ENCODE measurements around the gene ATF7.
"Not testable (repeated sequence)": the region's sequence is repeated elsewhere in the genome, so short reads cannot be mapped to it uniquely, and the experiment has no call there.

The ATF7 gene

DNA sequence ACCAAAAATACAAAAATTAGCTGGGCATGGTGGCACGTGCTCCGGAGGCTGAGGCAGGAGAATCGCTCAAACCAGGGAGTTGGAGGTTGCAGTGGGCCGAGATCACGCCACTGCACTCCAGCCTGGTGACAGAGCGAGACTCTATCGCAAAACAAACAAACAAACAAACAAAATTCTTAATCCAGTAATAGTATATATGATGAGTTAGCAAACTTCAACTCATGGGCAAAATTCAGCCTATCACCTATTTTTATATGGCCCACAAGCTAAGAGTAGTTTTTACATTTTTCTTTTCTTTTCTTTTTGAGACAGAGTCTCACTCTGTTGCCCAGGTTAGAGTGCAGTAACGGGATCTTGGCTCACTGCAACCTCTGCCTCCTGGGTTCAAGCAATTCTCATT lies 14.9 kb downstream of the ATF7 start:
- no peak for DNase-seq (ENCODE audit: low read depth)
- TF ChIP-seq, protein P1, sequence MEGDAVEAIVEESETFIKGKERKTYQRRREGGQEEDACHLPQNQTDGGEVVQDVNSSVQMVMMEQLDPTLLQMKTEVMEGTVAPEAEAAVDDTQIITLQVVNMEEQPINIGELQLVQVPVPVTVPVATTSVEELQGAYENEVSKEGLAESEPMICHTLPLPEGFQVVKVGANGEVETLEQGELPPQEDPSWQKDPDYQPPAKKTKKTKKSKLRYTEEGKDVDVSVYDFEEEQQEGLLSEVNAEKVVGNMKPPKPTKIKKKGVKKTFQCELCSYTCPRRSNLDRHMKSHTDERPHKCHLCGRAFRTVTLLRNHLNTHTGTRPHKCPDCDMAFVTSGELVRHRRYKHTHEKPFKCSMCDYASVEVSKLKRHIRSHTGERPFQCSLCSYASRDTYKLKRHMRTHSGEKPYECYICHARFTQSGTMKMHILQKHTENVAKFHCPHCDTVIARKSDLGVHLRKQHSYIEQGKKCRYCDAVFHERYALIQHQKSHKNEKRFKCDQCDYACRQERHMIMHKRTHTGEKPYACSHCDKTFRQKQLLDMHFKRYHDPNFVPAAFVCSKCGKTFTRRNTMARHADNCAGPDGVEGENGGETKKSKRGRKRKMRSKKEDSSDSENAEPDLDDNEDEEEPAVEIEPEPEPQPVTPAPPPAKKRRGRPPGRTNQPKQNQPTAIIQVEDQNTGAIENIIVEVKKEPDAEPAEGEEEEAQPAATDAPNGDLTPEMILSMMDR (IDR thresholded peaks at IDR 0.05; ENCODE audit: insufficient read depth, low read depth, low read length, missing control alignments), result no peak

DNA sequence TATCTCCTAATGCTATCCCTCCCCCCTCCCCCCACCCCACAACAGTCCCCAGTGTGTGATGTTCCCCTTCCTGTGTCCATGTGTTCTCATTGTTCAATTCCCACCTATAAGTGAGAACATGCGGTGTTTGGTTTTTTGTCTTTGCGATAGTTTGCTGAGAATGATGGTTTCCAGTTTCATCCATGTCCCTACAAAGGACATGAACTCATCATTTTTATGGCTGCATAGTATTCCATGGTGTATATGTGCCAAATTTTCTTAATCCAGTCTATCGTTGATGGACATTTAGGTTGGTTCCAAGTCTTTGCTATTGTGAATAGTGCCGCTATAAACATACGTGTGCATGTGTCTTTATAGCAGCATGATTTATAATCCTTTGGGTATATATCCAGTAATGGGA lies 19.5 kb downstream of the ATF7 start:
- not testable (repeated sequence) for DNase-seq (ENCODE audit: low read depth); H3K4me3 ChIP-seq (ENCODE audit: low read length)

More for the DNA sequence above, 14.9 kb downstream of the ATF7 start:
- H3K4me3 ChIP-seq (ENCODE audit: low read length), result no peak overlapping the region

DNA sequence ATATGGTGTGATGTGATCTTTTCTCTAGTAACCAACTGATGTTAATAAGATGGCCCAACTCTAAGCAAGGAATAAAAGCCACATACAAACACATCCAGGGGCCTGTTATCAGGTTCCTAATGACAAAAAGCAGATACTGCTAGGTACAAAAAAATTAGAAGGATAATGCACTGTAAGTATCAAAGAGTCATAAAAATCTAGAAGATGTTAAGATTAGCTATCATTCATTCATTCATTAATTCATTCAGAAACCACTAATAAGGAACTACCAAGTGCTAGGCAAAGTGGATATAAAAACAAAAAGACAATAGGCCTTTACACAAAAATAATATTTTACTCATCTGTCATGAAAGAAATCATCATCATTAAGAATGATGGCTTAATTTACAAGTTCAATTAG lies 21.6 kb downstream of the ATF7 start:
- DNase-seq (ENCODE audit: low read depth), result no peak
- H3K4me3 ChIP-seq (ENCODE audit: low read length), result no peak overlapping the region
- TF ChIP-seq, protein P1 (IDR thresholded peaks at IDR 0.05; ENCODE audit: insufficient read depth, low read depth, low read length, missing control alignments), result no peak

DNA sequence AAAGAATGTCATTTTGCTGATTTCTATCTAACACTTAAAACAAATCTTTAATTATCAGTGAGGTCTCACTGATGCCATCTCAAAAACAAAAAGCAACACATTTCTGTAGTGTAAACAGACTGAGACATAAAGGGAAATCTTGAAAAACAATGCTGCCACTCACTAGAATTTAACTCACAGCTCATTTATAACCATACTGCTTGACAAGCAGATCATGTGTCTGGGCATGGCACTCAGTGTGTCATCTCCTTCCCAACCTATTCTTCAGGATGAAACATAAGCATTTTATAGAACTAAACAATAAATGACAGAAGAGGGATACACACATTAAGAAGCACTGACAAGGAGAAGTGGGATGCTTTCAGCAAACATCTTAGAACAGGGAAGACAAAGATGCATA lies 22.4 kb downstream of the ATF7 start:
- TF ChIP-seq, protein P1 (IDR thresholded peaks at IDR 0.05; ENCODE audit: insufficient read depth, low read depth, low read length, missing control alignments), result no peak
- H3K4me3 ChIP-seq (ENCODE audit: low read length), result no peak overlapping the region

DNA sequence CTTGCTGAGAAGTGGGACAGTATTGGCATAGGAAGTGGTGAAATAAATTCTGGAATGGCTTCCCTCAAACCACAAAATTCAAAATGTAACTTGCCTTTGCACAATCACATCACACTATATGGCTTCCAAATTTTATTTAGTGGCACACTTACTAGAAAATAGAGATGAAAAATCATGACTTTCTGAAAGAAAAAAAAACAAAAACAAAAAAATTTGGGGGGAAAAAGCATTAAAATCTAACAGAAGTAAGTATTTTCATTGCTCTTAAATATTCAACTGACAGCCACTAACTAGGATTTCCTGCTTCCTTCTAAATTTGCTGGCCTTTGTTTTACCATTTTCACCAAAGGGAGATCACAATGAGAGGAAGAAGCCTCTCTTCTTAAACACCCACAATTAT lies 23.0 kb downstream of the ATF7 start:
- TF ChIP-seq, protein P1 (IDR thresholded peaks at IDR 0.05; ENCODE audit: insufficient read depth, low read depth, low read length, missing control alignments), result no peak
- DNase-seq (ENCODE audit: low read depth), result no peak
- H3K4me3 ChIP-seq (ENCODE audit: low read length), result no peak overlapping the region

More for the DNA sequence above, 22.4 kb downstream of the ATF7 start:
- peak; percentile 53 for DNase-seq (ENCODE audit: low read depth)

DNA sequence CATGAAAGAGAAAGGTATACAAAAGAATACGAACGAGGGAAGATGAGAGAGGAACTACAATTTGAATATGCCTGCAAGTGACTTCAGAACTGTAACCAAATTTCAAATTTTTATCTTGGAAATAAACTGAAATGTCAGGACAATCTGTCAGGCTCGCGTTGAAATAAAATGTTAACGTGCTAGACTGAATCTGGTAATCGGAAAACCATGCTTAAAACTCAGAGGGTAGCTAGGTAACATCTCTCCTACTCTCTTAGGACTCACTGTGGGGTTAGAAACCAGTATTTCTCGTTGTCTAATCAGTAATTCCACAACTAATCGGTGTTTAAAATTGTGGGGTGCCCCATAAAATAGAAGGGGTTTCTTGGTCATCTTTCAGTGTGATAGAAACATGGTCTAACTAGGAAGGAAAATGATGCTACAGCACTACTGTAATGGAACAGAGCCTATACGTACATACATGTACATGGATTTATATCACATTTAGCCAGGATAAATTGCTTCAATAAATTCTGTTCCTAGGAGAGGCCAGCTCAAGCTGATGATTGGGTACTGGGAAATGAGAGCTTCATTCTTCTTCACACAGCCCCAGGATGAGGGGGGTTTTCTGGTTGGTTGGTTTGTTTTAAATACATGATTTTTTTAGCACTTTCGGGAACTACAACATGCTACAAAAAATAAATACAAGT lies 23.9 kb downstream of the ATF7 start:
- TF ChIP-seq, protein P1 (IDR thresholded peaks at IDR 0.05; ENCODE audit: insufficient read depth, low read depth, low read length, missing control alignments), result no peak
- no peak overlapping the region for H3K4me3 ChIP-seq (ENCODE audit: low read length)
- no peak for DNase-seq (ENCODE audit: low read depth)

DNA sequence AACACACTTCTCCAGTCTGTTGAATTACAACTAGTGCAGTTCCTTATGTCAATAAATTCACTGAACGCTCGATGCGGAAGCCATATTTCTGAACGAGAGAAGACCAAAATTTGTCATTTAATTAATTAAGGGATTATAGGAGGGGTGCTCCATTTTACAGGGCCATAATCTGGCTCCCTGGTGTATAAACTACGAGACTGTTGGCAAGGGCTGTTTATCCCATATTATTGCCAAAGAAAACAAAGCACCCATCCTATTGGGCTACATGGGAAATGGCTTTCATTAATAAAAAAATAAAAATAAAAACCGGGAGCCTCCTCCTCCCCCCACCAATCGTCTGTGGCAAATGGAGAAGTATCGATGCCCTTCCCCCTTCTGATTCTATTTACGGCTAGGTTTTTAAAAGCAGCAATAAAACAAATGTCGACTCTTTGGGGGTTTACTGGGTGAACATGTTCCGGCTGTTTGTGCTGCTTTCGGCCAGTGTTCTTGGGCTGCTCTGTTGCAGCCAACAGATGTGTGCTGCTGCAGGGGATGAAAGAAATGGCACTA lies 24.8 kb downstream of the ATF7 start:
- TF ChIP-seq, protein P1 (IDR thresholded peaks at IDR 0.05; ENCODE audit: insufficient read depth, low read depth, low read length, missing control alignments), result no peak
- no peak for DNase-seq (ENCODE audit: low read depth)
- H3K4me3 ChIP-seq (ENCODE audit: low read length), result no peak overlapping the region
